Measurements from ENCODE around the gene OR8G1. TPM values are rescaled to one million over a fixed set of nuclear protein-coding genes. Genes with fewer than 3 reads are reported as not detected.

Gene OR8G1
- total and polyA plus RNA-seq, 10 of the 15 experiments (the other 5 are each of a cell fraction or from before 2014, with no cell fraction given) = not detected

DNA sequence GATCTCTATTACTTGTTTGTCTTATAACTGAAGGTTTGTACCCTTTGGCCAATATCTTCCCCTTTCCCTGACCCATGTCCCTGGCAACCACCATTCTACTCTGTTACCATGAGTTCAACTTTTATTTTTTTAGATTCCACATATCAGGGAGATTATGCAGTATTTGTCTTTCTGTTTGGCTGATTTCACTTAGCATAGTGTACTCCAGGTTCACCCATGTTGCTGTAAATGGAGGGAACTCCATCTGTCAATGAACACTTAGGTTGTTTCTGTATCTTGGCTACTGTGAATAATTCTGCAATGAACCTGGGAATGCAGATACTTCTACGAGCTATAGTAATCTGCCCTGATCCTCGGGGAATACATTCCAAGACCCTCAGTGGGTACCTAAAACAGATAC lies 42.9 kb upstream of the OR8G1 start (continued):
- TF ChIP-seq CBX5 (IDR thresholded peaks at IDR 0.05; ENCODE audit: low read depth) (no peak), LARP7 (IDR thresholded peaks at IDR 0.05) (no peak)
- TF ChIP-seq, protein P1, sequence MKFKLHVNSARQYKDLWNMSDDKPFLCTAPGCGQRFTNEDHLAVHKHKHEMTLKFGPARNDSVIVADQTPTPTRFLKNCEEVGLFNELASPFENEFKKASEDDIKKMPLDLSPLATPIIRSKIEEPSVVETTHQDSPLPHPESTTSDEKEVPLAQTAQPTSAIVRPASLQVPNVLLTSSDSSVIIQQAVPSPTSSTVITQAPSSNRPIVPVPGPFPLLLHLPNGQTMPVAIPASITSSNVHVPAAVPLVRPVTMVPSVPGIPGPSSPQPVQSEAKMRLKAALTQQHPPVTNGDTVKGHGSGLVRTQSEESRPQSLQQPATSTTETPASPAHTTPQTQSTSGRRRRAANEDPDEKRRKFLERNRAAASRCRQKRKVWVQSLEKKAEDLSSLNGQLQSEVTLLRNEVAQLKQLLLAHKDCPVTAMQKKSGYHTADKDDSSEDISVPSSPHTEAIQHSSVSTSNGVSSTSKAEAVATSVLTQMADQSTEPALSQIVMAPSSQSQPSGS (IDR thresholded peaks at IDR 0.05; ENCODE audit: low read length) = no peak

DNA sequence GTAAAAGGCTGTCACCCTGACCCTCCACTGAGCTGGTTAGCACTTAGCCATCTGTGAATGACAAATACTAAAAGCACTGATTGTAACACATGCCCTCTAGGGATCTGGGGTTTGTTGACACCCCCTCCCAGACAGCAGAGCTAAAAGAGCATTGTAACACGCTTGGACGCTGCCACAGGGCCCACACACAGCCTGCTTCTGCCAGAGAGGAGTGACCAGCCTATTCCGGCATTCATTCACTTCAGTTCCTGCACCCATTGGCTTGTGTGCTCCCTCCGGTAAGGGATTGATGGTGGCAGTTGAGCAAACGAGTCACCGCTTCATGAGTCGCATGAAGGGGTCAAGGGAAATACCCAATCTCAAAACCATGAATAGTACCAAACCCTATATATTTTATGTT lies 42.0 kb upstream of the OR8G1 start:
- Histone ChIP-seq H3K4me1 (ENCODE audit: control insufficient read depth, insufficient read depth, low read length) (no peaks in the 10 kb centered on the region), H2AFZ (ENCODE audit: control insufficient read depth, low read depth, low read length) (no peak overlapping the region), H3K9me3 (replicated peaks; ENCODE audit: control insufficient read depth, insufficient read depth, low read length) (no peaks in the 10 kb centered on the region), H3K4me2 (ENCODE audit: control insufficient read depth, insufficient read depth) (no peak overlapping the region), H3K27me3 (replicated peaks in 1 of 2; ENCODE audit: control insufficient read depth in 2 of 2, insufficient read depth in 2 of 2, low read length in 1 of 2) (no peaks in the 10 kb centered on the region), H3K4me3 (no peak overlapping the region), H4K20me1 (ENCODE audit: control insufficient read depth, insufficient read depth) (no peaks in the 10 kb centered on the region), H3K79me2 (ENCODE audit: control insufficient read depth, insufficient read depth, low read length) (no peaks in the 10 kb centered on the region), H3K9ac (ENCODE audit: control insufficient read depth, insufficient read depth, low read length) (no peak overlapping the region), H3K36me3 (ENCODE audit: control insufficient read depth in 2 of 2, insufficient read depth in 2 of 2, low read length in 1 of 2) (no peaks in the 10 kb centered on the region), H3K27ac (ENCODE audit: control insufficient read depth, insufficient read depth) (no peak overlapping the region)
- SMC1A ChIA-PET (ENCODE audit: uncharacterized antibody, unreplicated experiment) = no interaction called here
- BruUV-seq (replicated peaks) = no TSS peak
- CTCF ChIA-PET = interaction anchor here (1.4 kb wide), 2 partner anchors 124 to 127 kb away, joined by 3 to 6 read pairs; no protein-coding TSS in a partner anchor
- RAD21 ChIA-PET (ENCODE audit: unreplicated experiment) = no interaction called here
- 31% methylated on average over 7 of the region's 7 CpGs for WGBS (ENCODE audit: insufficient coverage, insufficient replicate concordance, low lambda C conversion rate, missing lambda C conversion rate)
- POLR2A ChIA-PET = no interaction called here
- DNase-seq (ENCODE audit: low read depth, low spot score) = no peak
- intact Hi-C loops (cut with micrococcal nuclease; ENCODE audit: unreplicated experiment) (no loop called here), in situ Hi-C loops (cut with MboI) (loop anchor here (5.0 kb wide), 1 partner anchor 127 kb away; no protein-coding TSS in a partner anchor)
- no peak for ATAC-seq
- no peak for FAIRE-seq
- no peak for TF ChIP-seq SIN3A (IDR thresholded peaks at IDR 0.05; ENCODE audit: low read depth, low read length)
- TF ChIP-seq CREB1 (IDR thresholded peaks at IDR 0.05; ENCODE audit: low read depth) = no peak
- TF ChIP-seq MYB (IDR thresholded peaks at IDR 0.05; ENCODE audit: borderline replicate concordance, low read depth, low read length) = no peak
- TF ChIP-seq ASH2L (IDR thresholded peaks at IDR 0.05; ENCODE audit: borderline replicate concordance, low read depth) = no peak
- no peak for TF ChIP-seq DPF2 (IDR thresholded peaks at IDR 0.05)
- TF ChIP-seq RUNX3 (IDR thresholded peaks at IDR 0.05; ENCODE audit: low read length) = no peak
- TF ChIP-seq CHD2 (IDR thresholded peaks at IDR 0.05; ENCODE audit: borderline replicate concordance, low read depth, low read length) = no peak
- TF ChIP-seq SMARCA5 (IDR thresholded peaks at IDR 0.05) = no peak
- no peak for TF ChIP-seq NR2F1 (conservative IDR thresholded peaks at IDR 0.05)
- no peak for TF ChIP-seq MEF2B (IDR thresholded peaks at IDR 0.05; ENCODE audit: partially characterized antibody, poor library complexity, severe bottlenecking)
- no peak for TF ChIP-seq KAT2A (conservative IDR thresholded peaks at IDR 0.05; ENCODE audit: control insufficient read depth, low read depth, low read length)
- no peak for TF ChIP-seq MEF2A (IDR thresholded peaks at IDR 0.05; ENCODE audit: insufficient read depth, low read depth, low read length)
- no peak for TF ChIP-seq CBFB (IDR thresholded peaks at IDR 0.05; ENCODE audit: low read depth)
- TF ChIP-seq HDGF (IDR thresholded peaks at IDR 0.05) = no peak
- no peak for TF ChIP-seq SREBF1 (IDR thresholded peaks at IDR 0.05; ENCODE audit: low read length)
- TF ChIP-seq, protein P2, sequence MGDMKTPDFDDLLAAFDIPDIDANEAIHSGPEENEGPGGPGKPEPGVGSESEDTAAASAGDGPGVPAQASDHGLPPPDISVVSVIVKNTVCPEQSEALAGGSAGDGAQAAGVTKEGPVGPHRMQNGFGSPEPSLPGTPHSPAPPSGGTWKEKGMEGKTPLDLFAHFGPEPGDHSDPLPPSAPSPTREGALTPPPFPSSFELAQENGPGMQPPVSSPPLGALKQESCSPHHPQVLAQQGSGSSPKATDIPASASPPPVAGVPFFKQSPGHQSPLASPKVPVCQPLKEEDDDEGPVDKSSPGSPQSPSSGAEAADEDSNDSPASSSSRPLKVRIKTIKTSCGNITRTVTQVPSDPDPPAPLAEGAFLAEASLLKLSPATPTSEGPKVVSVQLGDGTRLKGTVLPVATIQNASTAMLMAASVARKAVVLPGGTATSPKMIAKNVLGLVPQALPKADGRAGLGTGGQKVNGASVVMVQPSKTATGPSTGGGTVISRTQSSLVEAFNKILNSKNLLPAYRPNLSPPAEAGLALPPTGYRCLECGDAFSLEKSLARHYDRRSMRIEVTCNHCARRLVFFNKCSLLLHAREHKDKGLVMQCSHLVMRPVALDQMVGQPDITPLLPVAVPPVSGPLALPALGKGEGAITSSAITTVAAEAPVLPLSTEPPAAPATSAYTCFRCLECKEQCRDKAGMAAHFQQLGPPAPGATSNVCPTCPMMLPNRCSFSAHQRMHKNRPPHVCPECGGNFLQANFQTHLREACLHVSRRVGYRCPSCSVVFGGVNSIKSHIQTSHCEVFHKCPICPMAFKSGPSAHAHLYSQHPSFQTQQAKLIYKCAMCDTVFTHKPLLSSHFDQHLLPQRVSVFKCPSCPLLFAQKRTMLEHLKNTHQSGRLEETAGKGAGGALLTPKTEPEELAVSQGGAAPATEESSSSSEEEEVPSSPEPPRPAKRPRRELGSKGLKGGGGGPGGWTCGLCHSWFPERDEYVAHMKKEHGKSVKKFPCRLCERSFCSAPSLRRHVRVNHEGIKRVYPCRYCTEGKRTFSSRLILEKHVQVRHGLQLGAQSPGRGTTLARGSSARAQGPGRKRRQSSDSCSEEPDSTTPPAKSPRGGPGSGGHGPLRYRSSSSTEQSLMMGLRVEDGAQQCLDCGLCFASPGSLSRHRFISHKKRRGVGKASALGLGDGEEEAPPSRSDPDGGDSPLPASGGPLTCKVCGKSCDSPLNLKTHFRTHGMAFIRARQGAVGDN (IDR thresholded peaks at IDR 0.05) = no peak
- TF ChIP-seq GATAD2B (conservative IDR thresholded peaks at IDR 0.05; ENCODE audit: low read depth) = no peak
- no peak for TF ChIP-seq ATF7 (IDR thresholded peaks at IDR 0.05; ENCODE audit: low read depth)
